ENCODE data around the gene C6orf47.
A peak's percentile ranks its signal among the peaks of the same experiment; 100 is the strongest.

Gene C6orf47

GRCh38 chr6:31676322-31676903, 15.8 kb upstream of the C6orf47 start:
- peaks cover 22% of the 10 kb centered on the region for H3K4me1 Mint-ChIP-seq (ENCODE audit: low read depth)
- no peaks in the 10 kb centered on the region for H3K27me3 Mint-ChIP-seq (ENCODE audit: low read depth)
- no peaks in the 10 kb centered on the region for H3K9me3 Mint-ChIP-seq
- no peak overlapping the region for H3K4me3 Mint-ChIP-seq
- H3K27ac Mint-ChIP-seq = no peak overlapping the region
- H3K36me3 Mint-ChIP-seq (ENCODE audit: low read depth) = peaks cover 18% of the 10 kb centered on the region

- peaks cover 24% of the 10 kb centered on the region for H3K4me1 Mint-ChIP-seq (ENCODE audit: low read depth)
- H3K27ac Mint-ChIP-seq = no peak within 1 kb of the TSS
- no peaks in the 10 kb centered on the region for H3K27me3 Mint-ChIP-seq (ENCODE audit: low read depth)
- H3K36me3 Mint-ChIP-seq (ENCODE audit: low read depth) = peaks cover 67% of the 10 kb centered on the region
- no peaks in the 10 kb centered on the region for H3K9me3 Mint-ChIP-seq
- no peak within 1 kb of the TSS for H3K4me3 Mint-ChIP-seq
Measured at GRCh38 chr6:31669676-31670075, 9.1 kb upstream of the C6orf47 start, which contains the start of gene LY6G5B. Gene LY6G5B (plus strand): TSS chr6:31669976. CDS start chr6:31670951, 975 bp downstream.

- Mint-ChIP-seq H3K27ac (peak overlapping the region; percentile 95), H3K4me3 (peak overlapping the region; percentile 95), H3K27me3 (ENCODE audit: low read depth) (no peaks in the 10 kb centered on the region), H3K36me3 (ENCODE audit: low read depth) (peaks cover 75% of the 10 kb centered on the region), H3K9me3 (no peaks in the 10 kb centered on the region), H3K4me1 (ENCODE audit: low read depth) (peaks cover 45% of the 10 kb centered on the region)
Measured at GRCh38 chr6:31666337-31666965, 5.9 kb upstream of the C6orf47 start.

- Mint-ChIP-seq H3K36me3 (ENCODE audit: low read depth) (peaks cover 74% of the 10 kb centered on the region), H3K27me3 (ENCODE audit: low read depth) (no peaks in the 10 kb centered on the region), H3K4me3 (peak within 1 kb of the TSS; percentile 95), H3K4me1 (ENCODE audit: low read depth) (peaks cover 50% of the 10 kb centered on the region), H3K27ac (peak within 1 kb of the TSS; percentile 95), H3K9me3 (no peaks in the 10 kb centered on the region)
Measured at GRCh38 chr6:31665501-31666336, 5.1 kb upstream of the C6orf47 start, which contains the start of gene CSNK2B. Gene CSNK2B (plus strand): TSS chr6:31666080. CDS start chr6:31666832, 752 bp downstream.

- H3K27ac Mint-ChIP-seq = peak within 1 kb of the TSS; percentile 95
- no peaks in the 10 kb centered on the region for H3K27me3 Mint-ChIP-seq (ENCODE audit: low read depth)
- no peaks in the 10 kb centered on the region for H3K9me3 Mint-ChIP-seq
- peaks cover 52% of the 10 kb centered on the region for H3K4me1 Mint-ChIP-seq (ENCODE audit: low read depth)
- peak within 1 kb of the TSS; percentile 95 for H3K4me3 Mint-ChIP-seq
- H3K36me3 Mint-ChIP-seq (ENCODE audit: low read depth) = peaks cover 69% of the 10 kb centered on the region
Measured at GRCh38 chr6:31664790-31665500, 4.4 kb upstream of the C6orf47 start, which contains the start of gene GPANK1. Gene GPANK1 (minus strand): TSS chr6:31664997. CDS start chr6:31664478, 519 bp downstream.

- Mint-ChIP-seq H3K4me3 (peak overlapping the region; percentile 95), H3K27ac (peak overlapping the region; percentile 95), H3K36me3 (ENCODE audit: low read depth) (peaks cover 63% of the 10 kb centered on the region), H3K9me3 (no peaks in the 10 kb centered on the region), H3K27me3 (ENCODE audit: low read depth) (no peaks in the 10 kb centered on the region), H3K4me1 (ENCODE audit: low read depth) (peaks cover 59% of the 10 kb centered on the region)
Measured at GRCh38 chr6:31663961-31664789, 3.6 kb upstream of the C6orf47 start.

GRCh38 chr6:31663126-31663960, 2.8 kb upstream of the C6orf47 start:
- Mint-ChIP-seq H3K9me3 (no peaks in the 10 kb centered on the region), H3K4me1 (ENCODE audit: low read depth) (peaks cover 61% of the 10 kb centered on the region), H3K27me3 (ENCODE audit: low read depth) (no peaks in the 10 kb centered on the region), H3K4me3 (peak overlapping the region; percentile 95), H3K36me3 (ENCODE audit: low read depth) (peaks cover 59% of the 10 kb centered on the region), H3K27ac (peak overlapping the region; percentile 95)

- Mint-ChIP-seq H3K9me3 (no peaks in the 10 kb centered on the region), H3K4me1 (ENCODE audit: low read depth) (peaks cover 63% of the 10 kb centered on the region), H3K4me3 (peak overlapping the region; percentile 44), H3K27me3 (ENCODE audit: low read depth) (no peaks in the 10 kb centered on the region), H3K36me3 (ENCODE audit: low read depth) (peaks cover 59% of the 10 kb centered on the region), H3K27ac (no peak overlapping the region)
Measured at GRCh38 chr6:31662124-31662723, 1.6 kb upstream of the C6orf47 start.

- no peaks in the 10 kb centered on the region for H3K9me3 Mint-ChIP-seq
- peaks cover 60% of the 10 kb centered on the region for H3K4me1 Mint-ChIP-seq (ENCODE audit: low read depth)
- H3K27me3 Mint-ChIP-seq (ENCODE audit: low read depth) = no peaks in the 10 kb centered on the region
- H3K36me3 Mint-ChIP-seq (ENCODE audit: low read depth) = peaks cover 58% of the 10 kb centered on the region
- peak overlapping the region; percentile 73 for H3K27ac Mint-ChIP-seq
- peak overlapping the region; percentile 93 for H3K4me3 Mint-ChIP-seq
Measured at GRCh38 chr6:31661262-31662123, 915 bp upstream of the C6orf47 start.

- Mint-ChIP-seq H3K4me3 (peak overlapping the region; percentile 93), H3K36me3 (ENCODE audit: low read depth) (peaks cover 57% of the 10 kb centered on the region), H3K4me1 (ENCODE audit: low read depth) (peaks cover 60% of the 10 kb centered on the region), H3K27ac (peak overlapping the region; percentile 88), H3K27me3 (ENCODE audit: low read depth) (no peaks in the 10 kb centered on the region), H3K9me3 (no peaks in the 10 kb centered on the region)
Measured at GRCh38 chr6:31659649-31660380, 763 bp downstream of the C6orf47 start.

GRCh38 chr6:31658983-31659648, 1.5 kb downstream of the C6orf47 start:
- H3K36me3 Mint-ChIP-seq (ENCODE audit: low read depth) = peaks cover 50% of the 10 kb centered on the region
- peak overlapping the region; percentile 93 for H3K4me3 Mint-ChIP-seq
- no peaks in the 10 kb centered on the region for H3K9me3 Mint-ChIP-seq

More at GRCh38 chr6:31658983-31659648, 1.5 kb downstream of the C6orf47 start:
- Mint-ChIP-seq H3K4me1 (ENCODE audit: low read depth) (peaks cover 55% of the 10 kb centered on the region), H3K27ac (peak overlapping the region; percentile 88), H3K27me3 (ENCODE audit: low read depth) (no peaks in the 10 kb centered on the region)
